Activated CD8-positive, alpha-beta T cell treated with anti-CD3 and anti-CD28 coated beads for 36 hours (primary cell): ENCODE data around the gene RPL36. TPM values are rescaled to one million over a fixed set of nuclear protein-coding genes. Genes with fewer than 3 reads are reported as not detected.

Experiments used
- ATAC-seq: fragments of 200-7000 bp; cut with Tn5 transposase; one replicate; pipeline ENCODE4 v1.10.0; 2021; ENCODE audit warnings: mild to moderate bottlenecking, moderate library complexity
- CTCF ChIA-PET: fragments of 350-600 bp; sonication (Branson Sonifier 250); formaldehyde crosslinking; loops from one replicate; lab custom pipeline; 2021; ENCODE audit warnings: antibody characterized with exemption; lab: Charles Lee
- POLR2A ChIA-PET: fragments of 350-600 bp; sonication (Branson Sonifier 250); formaldehyde crosslinking; loops from one replicate; lab custom pipeline; 2021; ENCODE audit warnings: antibody characterized with exemption; lab: Charles Lee
- DNase-seq: peaks from one replicate; pipeline ENCODE4 v3.0.0-alpha.2; 2020
- H3K27ac Mint-ChIP-seq: one replicate; pipeline ENCODE4 v1.8.0; 2021; ENCODE audit warnings: mild to moderate bottlenecking, mixed read lengths
- H3K27me3 Mint-ChIP-seq: one replicate; pipeline ENCODE4 v1.8.0; 2021; ENCODE audit warnings: mixed read lengths
- H3K36me3 Mint-ChIP-seq: one replicate; pipeline ENCODE4 v1.8.0; 2021; ENCODE audit warnings: low read depth, mixed read lengths
- H3K4me1 Mint-ChIP-seq: one replicate; pipeline ENCODE4 v1.8.0; 2021; ENCODE audit warnings: low read depth, mixed read lengths
- H3K4me3 Mint-ChIP-seq: one replicate; pipeline ENCODE4 v1.8.0; 2021; ENCODE audit warnings: mild to moderate bottlenecking, moderate library complexity, mixed read lengths
- H3K9me3 Mint-ChIP-seq: one replicate; pipeline ENCODE4 v1.8.0; 2021; ENCODE audit warnings: mixed read lengths
- intact Hi-C: fragments of 100-400 bp; cut with micrococcal nuclease; formaldehyde crosslinking; loops from one replicate; pipeline ENCODE4 v1.10.0; 2022
- total RNA-seq, 2 experiments: library from RNA; stranded (reverse); gene quantifications; one replicate each; pipeline ENCODE4 v1.2.3, GENCODE V29; 2021
- TF ChIP-seq, protein P1 (sequence below): fragments of 200-600 bp; IDR thresholded peaks from one replicate; pipeline ENCODE4 v1.8.0; 2022; ENCODE audit warnings: antibody characterized with exemption, mild to moderate bottlenecking

The RPL36 gene
- total RNA-seq, 2 experiments from 2014 or later, result 1,711 to 1,715 TPM

DNA sequence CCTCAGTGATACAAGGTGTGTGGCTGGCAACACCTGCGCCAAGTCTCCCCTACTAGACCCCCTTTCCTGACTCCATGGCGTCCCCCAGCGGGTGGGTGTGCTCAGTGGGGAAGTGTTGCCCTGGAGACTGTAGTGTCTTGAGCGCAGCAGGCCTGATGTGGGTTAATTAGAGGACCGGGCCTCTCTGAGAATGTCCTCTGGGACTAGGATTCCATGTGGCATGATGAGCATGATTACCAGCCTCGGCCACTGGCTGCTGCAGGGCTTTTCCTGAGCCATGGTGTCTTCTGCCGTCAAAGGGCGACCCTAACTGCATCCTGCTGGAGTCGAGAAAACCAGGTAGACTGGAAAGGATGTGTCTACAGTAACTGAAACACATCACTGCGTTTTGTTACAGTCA lies 37.8 kb upstream of the RPL36 start:
- no peak overlapping the region for H3K4me3 Mint-ChIP-seq
- TF ChIP-seq, protein P1, sequence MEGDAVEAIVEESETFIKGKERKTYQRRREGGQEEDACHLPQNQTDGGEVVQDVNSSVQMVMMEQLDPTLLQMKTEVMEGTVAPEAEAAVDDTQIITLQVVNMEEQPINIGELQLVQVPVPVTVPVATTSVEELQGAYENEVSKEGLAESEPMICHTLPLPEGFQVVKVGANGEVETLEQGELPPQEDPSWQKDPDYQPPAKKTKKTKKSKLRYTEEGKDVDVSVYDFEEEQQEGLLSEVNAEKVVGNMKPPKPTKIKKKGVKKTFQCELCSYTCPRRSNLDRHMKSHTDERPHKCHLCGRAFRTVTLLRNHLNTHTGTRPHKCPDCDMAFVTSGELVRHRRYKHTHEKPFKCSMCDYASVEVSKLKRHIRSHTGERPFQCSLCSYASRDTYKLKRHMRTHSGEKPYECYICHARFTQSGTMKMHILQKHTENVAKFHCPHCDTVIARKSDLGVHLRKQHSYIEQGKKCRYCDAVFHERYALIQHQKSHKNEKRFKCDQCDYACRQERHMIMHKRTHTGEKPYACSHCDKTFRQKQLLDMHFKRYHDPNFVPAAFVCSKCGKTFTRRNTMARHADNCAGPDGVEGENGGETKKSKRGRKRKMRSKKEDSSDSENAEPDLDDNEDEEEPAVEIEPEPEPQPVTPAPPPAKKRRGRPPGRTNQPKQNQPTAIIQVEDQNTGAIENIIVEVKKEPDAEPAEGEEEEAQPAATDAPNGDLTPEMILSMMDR, result no peak
- intact Hi-C loops, result no loop called here
- H3K36me3 Mint-ChIP-seq, result peaks cover 64% of the 10 kb centered on the region
- POLR2A ChIA-PET, result no interaction called here
- no peaks in the 10 kb centered on the region for H3K9me3 Mint-ChIP-seq
- H3K27me3 Mint-ChIP-seq, result no peaks in the 10 kb centered on the region
- CTCF ChIA-PET, result no interaction called here
- DNase-seq (no peak), ATAC-seq (no peak)
- H3K27ac Mint-ChIP-seq, result no peak overlapping the region
- no peaks in the 10 kb centered on the region for H3K4me1 Mint-ChIP-seq

DNA sequence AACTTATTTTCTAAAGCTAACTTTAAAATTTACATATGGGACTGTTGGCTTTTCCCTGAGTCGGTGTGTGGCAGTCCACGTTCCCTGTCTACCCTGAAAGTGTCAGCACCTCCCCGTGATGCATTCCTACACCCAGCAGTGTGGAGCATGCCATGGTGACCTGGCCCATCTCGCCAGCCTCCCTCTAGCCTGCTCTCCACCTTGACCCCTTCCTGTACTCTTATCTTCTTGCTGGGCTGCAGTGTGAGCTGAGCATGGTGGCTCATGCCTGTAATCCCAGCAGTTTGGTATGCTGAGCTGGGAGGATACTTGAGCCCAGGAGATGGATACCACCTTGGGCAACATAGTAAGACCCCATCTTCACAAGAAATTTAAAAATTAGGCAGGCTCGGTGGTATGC lies 35.2 kb upstream of the RPL36 start:
- ChIA-PET POLR2A (interaction anchor here (1.0 to 1.2 kb wide), 2 partner anchors 9 to 36 kb away, joined by 3 read pairs; no protein-coding TSS in a partner anchor), CTCF (interaction anchor here (1.4 kb wide), 1 partner anchor 10 kb away, joined by 3 read pairs; no protein-coding TSS in a partner anchor)
- DNase-seq (no peak), ATAC-seq (no peak)
- Mint-ChIP-seq H3K27ac (no peak overlapping the region), H3K4me3 (no peak overlapping the region), H3K27me3 (no peaks in the 10 kb centered on the region), H3K36me3 (peaks cover 59% of the 10 kb centered on the region), H3K4me1 (no peaks in the 10 kb centered on the region), H3K9me3 (no peaks in the 10 kb centered on the region)
- intact Hi-C loops, result no loop called here
- TF ChIP-seq, protein P1, result no peak

DNA sequence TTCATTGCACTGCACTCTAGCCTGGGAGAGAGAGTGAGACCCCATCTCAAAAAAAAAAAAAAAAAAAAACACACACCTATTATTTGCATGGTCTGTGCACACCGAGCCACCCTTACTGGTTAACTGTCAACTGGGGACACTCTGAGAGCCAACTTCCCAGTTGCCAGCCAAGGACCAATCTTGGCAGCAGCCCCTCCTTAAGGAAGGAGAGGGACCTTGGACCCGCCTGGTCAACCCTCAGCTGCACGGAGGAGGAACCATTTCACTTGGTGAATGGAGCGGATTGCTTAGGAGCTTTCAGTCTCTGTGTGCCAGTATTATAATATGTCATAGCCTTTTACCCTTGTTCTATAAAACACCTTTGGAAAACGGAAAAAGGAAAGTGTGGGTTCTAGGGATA lies 34.7 kb upstream of the RPL36 start:
- ChIA-PET POLR2A (interaction anchor here (1.0 kb wide), 1 partner anchor 9 kb away, joined by 3 read pairs; no protein-coding TSS in a partner anchor), CTCF (no interaction called here)
- no peaks in the 10 kb centered on the region for H3K27me3 Mint-ChIP-seq
- no peaks in the 10 kb centered on the region for H3K9me3 Mint-ChIP-seq
- DNase-seq (no peak), ATAC-seq (no peak)
- H3K4me3 Mint-ChIP-seq, result no peak overlapping the region
- peaks cover 56% of the 10 kb centered on the region for H3K36me3 Mint-ChIP-seq
- no peak overlapping the region for H3K27ac Mint-ChIP-seq
- H3K4me1 Mint-ChIP-seq, result no peaks in the 10 kb centered on the region
- TF ChIP-seq, protein P1, result no peak
- intact Hi-C loops, result no loop called here

DNA sequence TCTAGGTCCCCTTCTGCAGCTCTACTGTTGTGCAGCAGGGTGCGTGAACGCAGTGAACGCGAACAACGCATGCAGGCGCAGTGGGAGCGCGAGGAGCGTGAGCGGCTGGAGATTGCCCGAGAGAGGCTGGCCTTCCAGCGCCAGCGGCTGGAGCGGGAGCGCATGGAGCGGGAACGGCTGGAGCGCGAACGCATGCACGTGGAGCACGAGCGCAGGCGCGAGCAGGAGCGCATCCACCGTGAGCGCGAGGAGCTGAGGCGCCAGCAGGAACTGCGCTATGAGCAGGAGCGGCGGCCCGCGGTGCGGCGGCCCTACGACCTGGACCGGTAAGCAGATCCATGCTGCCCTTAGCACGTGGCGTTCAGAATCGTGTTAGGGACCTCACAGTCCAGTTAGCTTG lies 28.6 kb upstream of the RPL36 start:
- Mint-ChIP-seq H3K4me3 (no peak overlapping the region), H3K4me1 (peaks cover 6% of the 10 kb centered on the region), H3K27me3 (no peaks in the 10 kb centered on the region), H3K9me3 (no peaks in the 10 kb centered on the region), H3K27ac (no peak overlapping the region), H3K36me3 (peaks cover 47% of the 10 kb centered on the region)
- intact Hi-C loops, result no loop called here
- CTCF ChIA-PET, result interaction anchor here (1.3 kb wide), 1 partner anchor 28 kb away, joined by 3 read pairs; the partner anchor contains the start of gene RPL36
- POLR2A ChIA-PET, result no interaction called here
- TF ChIP-seq, protein P1, result no peak
- no peak for DNase-seq
- ATAC-seq, result no peak

DNA sequence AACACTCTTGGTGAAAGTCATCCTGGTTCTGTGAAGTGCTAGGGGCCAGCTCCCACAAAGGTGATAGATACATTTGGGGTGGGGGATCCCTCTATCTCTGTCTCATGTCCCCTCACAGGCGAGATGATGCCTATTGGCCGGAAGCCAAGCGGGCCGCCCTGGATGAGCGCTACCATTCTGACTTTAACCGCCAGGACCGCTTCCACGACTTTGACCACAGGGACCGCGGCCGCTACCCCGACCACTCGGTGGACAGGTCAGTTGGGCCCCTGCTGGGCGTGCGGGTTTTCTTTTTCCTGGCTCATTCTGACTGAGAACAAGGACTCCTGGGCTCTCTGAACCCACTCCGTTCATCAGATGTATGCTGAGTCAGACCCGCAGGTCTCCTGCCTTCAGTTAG lies 26.2 kb upstream of the RPL36 start:
- Mint-ChIP-seq H3K36me3 (peaks cover 52% of the 10 kb centered on the region), H3K27me3 (no peaks in the 10 kb centered on the region), H3K27ac (no peak overlapping the region), H3K9me3 (no peaks in the 10 kb centered on the region), H3K4me3 (no peak overlapping the region), H3K4me1 (peaks cover 6% of the 10 kb centered on the region)
- ChIA-PET CTCF (no interaction called here), POLR2A (no interaction called here)
- ATAC-seq (no peak), DNase-seq (no peak)
- TF ChIP-seq, protein P1, result no peak
- intact Hi-C loops, result no loop called here
